Keratinocyte (primary cell): Measurements from ENCODE around the gene HADH.

ENCODE experiments used
- EZH2 ChIP-seq: IDR thresholded peaks from one replicate; pipeline ENCODE4 v1.6.1; 2012; ENCODE audit warnings: inconsistent platforms, mild to moderate bottlenecking, low read length, moderate library complexity
- TF ChIP-seq, protein P1 (sequence below), 3 experiments: IDR thresholded peaks in 1 of 3; conservative IDR thresholded peaks in 1 of 3; optimal IDR thresholded peaks in 1 of 3; 2 replicates in 2 of 3; 3 replicates in 1 of 3; pipeline versions ENCODE3 to v1.5.1; 2011; ENCODE audit warnings: low read length in 3 of 3, mild to moderate bottlenecking in 3 of 3, moderate library complexity in 2 of 3, control low read depth in 1 of 3, inconsistent platforms in 1 of 3; ENCODE audit not compliant: insufficient read depth in 2 of 3; ENCODE audit errors: extremely low read depth in 1 of 3

DNA sequence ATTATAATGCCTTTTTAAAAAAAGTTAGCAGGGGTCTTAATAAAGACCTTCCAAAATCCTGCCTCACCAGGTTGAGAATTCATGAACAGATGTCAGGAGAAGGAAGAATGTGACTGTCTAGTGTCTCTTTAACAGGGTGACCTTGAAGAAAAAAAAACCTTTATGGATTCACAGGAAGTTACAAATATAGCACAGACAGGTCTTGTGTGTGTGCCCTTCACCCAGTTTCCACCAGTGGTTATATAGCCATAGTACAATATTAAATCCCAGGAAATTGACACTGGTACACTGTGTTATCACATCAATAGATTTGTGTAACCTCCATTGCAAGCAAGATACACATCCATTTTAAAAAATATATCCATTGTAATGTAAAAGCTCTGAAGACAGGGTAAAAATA, 43.7 kb downstream of the HADH start:
- no peak for TF ChIP-seq EZH2
- TF ChIP-seq, protein P1, sequence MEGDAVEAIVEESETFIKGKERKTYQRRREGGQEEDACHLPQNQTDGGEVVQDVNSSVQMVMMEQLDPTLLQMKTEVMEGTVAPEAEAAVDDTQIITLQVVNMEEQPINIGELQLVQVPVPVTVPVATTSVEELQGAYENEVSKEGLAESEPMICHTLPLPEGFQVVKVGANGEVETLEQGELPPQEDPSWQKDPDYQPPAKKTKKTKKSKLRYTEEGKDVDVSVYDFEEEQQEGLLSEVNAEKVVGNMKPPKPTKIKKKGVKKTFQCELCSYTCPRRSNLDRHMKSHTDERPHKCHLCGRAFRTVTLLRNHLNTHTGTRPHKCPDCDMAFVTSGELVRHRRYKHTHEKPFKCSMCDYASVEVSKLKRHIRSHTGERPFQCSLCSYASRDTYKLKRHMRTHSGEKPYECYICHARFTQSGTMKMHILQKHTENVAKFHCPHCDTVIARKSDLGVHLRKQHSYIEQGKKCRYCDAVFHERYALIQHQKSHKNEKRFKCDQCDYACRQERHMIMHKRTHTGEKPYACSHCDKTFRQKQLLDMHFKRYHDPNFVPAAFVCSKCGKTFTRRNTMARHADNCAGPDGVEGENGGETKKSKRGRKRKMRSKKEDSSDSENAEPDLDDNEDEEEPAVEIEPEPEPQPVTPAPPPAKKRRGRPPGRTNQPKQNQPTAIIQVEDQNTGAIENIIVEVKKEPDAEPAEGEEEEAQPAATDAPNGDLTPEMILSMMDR (optimal IDR thresholded peaks at IDR 0.05 in 1 of 3, IDR thresholded peaks at IDR 0.05 in 1 of 3, conservative IDR thresholded peaks at IDR 0.05 in 1 of 3; ENCODE audit: extremely low read depth in 1 of 3, insufficient read depth in 2 of 3, low read length in 3 of 3) = no peak
